NCI-H2171 (cell line): Measurements from ENCODE around the gene RABGAP1L.

Source experiments
- DNase-seq: peaks from one replicate; lab custom pipeline; 2025; lab: John Stamatoyannopoulos, UW

The RABGAP1L gene

DNA sequence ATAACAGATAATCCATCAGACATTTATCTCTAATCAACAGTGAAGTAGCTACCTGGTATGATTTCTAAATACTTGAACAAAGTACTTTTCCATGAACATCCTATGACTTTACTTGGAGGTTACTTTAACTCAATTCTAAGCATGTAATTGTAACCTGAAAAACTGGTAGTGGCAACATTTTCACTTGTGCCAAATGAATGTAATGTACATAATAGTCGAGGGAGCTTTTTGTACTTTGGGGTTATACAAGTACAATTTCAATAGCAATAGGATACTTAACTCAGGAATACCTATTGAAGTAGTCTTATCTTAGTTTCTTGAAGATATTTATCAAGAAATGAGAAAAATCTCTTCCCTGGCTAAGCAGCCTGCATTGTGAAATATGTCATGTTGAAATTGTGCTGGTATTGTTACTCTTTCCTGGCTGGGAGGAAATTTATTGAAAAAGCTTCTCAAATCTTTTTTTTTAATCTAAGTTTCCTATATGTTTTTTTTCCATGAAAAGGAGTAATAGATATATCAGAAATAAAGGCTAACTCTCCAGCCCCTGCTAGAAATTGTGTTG, 806.8 kb downstream of the RABGAP1L start:
- DNase-seq = no peak

DNA sequence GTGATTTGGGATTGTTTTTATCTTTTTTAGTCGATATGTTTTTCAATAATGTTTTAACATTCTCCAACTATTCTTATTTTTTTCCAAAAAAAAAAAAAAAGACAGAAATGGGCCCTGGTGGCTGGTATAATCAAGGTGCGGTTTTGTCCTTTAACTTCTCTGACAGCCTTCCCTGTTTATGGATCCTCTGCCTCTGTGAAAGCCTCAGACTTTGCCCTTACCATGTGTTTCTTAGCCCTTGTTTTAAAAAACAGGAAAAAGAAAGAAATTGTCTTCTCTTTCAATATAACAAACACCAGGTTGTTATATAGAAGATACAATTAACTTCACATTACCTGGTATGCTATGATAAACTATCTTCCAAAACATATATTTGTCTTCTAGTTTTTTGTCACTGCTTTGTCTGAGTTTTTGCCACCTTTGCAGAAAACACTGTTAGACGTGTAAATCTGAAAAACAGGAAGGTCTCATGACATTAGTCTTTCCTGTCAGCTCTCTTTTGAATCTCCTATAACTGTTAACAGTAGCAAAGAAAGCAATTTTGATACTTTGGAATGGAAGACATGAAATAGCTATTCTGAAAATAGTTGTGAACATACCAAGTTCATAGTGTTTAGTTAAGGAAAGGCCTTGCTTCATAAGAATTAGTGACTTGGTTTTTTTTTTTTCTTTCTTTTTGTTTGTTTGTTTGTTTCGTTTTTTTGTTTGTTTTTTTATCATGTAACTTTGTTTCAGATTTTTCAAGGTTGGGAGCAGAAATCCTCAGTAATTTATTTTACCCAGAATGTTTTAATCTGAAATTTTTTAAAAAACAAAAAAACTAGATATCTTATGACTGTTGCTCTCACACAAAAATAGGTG, 808.8 kb downstream of the RABGAP1L start:
- no peak for DNase-seq

DNA sequence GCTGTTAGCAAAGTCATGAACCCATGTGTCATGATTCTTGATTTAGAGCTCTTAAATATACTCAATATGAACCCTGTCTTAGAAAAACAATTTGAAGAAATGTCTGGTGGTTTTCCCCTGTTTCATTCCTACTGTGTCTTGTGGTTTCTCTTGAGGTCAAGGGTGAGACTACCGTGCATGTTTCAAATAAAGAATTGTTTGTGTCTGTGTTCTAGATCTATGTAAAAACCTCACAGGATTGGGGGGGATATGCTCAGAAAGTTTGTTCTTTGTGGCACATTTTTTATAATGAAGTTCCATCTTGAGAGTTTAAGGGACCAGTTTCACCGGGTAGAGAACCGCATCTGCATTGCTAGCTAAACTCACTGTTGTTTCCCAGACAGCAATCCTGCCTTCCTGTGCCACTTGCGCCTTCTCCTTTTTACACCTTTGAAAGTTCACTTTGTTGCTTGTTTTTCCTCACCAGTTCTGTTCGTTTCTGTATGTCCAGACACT, 809.5 kb downstream of the RABGAP1L start:
- DNase-seq = no peak

DNA sequence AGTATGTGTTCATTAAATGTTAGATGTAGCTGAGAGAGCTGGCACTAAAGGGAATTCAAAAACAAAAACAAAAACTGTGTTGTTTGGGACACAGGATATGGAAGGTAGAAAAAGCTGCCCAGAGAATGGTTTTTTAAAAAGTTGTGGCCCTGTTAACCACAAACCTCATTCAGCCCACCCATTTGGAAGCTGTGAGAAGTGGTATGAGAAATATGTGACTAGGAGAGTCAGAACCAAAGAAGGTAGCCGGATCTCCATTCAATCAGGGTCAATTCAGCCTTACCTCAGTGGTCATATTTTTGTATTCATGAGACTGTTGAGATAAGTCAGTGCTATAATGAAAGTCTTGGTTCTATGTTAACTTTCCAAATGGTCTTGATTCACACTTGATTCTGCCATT, 810.7 kb downstream of the RABGAP1L start:
- no peak for DNase-seq

DNA sequence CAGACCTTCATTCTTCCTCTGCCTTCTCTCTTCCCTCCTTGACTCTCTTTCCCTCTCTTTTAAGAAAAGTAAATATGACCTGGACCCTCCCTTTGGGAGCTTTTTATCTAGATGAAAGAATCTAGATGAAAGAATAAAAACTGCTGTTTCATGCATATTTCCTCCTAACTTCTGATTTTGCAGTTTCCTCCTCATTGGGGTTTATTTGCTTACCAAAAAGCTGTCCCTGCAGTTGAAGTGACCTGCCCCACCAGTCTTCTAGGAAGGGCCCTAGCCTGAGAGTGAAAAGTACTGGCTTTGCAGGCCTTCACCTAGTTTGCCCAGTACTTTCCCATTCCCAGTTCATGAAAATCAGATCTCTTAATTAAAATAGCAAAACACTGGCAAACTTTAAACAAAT, 812.1 kb downstream of the RABGAP1L start:
- DNase-seq = no peak

DNA sequence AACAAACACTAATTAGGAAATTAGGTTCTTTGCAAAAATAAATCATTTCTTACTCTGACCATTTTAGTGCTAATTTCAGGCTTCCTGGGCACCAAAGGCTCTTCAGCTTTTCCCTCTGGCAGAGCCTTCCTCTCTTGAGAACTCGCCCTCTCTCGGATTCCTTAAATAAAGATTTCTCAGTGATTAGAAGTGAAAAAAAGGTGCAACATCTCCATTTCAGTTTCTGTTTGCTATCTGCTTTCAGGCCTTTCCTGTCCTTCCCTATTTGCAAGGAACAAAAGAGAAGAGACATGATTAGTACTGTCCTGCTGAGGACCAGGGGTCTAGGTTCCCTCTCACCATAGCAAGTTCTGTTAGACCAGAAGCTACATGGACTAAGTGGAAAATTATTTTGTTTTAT, 812.6 kb downstream of the RABGAP1L start:
- DNase-seq = no peak

DNA sequence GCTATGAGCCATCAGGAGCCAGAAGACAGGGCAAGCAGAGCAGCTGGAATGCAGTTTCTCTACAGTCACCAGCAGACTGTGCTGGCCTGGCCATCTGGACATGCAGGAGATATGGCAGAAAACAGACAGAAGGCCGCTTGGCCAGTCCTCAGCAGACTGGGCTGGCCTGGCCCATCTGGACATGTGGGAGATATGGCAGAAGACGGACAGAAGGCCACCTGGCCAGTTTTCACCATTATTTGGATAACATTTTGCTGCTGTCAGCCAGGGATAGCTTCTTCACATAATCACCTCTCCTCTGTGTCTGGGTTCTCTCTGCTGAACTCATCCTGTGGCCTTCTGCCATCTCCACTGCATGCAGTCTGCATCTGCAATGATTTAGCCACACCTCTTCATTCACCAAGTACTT, 815.4 kb downstream of the RABGAP1L start:
- DNase-seq = no peak

DNA sequence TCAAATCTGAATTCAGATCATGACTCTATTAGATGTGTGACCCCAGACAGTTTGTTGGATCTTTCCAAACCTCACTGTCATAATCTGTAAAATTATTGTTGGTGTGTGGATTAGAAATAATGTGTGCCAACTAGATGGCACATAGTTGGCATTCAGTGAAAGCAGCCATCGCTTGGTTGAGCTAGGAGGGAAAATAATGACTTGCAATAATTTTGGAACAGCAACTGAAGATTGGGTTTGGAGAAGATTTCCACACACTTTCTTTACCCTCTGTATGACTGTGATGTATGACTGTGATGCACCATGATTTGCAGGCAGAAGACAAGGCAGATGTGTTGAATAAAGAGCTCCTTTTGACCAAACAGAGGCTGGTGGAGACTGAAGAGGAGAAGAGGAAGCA, 816.4 kb downstream of the RABGAP1L start:
- no peak for DNase-seq

DNA sequence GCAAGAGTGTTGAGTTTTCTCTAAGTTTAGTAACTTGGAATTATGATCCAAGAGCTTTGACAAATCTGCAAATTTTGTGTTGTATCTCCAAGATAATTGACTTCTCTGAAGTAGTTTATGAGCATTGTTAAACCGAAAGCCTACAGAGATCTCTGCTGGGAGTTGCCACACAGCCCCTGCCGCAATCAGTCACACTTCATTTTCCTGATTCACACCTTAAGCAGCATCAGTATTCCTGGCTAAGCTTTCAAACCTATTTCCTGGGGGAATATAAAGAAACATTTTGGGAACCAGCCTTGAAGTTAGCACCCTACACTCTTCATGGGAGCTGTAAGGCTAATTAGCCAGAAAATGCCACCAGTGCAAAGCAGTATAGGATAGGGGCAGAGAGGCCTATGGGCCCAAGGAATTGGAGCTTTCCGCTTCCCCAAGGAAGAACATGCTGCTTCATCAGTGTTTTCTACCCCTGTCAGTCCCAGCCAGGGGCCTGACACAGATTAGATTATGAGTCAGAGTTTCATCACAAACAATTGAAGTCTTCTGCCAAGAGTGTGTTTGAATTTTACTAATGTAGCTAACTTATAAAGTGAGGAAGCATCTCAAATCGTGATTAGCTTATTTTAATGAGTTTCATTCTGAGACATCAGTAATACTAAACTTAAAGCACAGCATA, 817.3 kb downstream of the RABGAP1L start:
- no peak for DNase-seq

DNA sequence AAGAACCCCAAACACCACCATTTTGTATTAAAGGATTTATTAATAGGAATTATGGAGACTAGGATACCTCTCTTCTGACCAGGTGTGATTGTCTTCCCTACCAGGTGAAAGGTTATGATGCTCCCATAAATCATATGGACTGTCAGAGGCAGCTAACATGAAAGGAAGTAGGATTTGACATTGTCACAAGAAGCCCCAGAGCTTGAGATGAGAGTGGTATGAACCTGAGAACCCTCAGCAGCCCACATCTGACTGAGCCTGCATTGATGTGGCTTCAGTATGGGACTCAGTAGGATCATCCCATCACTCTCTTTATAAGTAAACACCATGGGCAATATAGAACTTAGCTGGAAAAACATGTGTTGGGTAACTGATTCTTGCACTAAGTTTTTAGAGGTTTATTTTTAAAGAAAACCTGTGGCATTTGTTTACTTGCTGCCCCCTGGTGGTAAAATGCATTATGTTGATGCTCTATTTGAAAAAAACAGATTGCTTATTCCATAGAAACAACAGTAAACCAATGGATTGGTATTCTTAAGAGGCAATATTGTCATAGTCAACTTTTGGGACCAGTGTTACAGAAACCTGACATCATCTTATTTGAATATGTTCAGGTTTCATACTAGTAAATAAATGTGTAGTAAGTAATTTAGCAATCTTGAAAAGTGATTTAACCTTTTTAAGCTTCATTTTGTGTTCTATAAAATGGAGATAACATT, 823.8 kb downstream of the RABGAP1L start:
- peak; percentile 46 for DNase-seq

DNA sequence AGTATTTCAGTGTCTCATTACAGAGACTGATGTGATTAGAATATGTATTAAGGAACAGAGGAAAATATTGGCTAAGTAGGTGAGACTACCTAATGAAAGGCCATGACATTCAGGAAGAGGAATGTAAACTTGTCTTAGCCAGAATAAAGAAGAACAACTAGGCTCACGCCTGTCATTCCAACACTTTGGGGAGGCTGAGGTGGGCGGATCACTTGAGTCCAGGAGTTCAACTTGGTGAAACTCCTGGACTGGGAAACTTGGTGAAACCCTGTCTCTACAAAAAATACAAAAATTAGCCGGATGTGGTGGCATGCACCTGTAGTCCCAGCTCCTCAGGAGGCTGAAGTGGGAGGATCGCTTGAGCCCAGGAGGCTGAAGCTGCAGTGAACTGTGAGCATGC, 825.6 kb downstream of the RABGAP1L start:
- no peak for DNase-seq

DNA sequence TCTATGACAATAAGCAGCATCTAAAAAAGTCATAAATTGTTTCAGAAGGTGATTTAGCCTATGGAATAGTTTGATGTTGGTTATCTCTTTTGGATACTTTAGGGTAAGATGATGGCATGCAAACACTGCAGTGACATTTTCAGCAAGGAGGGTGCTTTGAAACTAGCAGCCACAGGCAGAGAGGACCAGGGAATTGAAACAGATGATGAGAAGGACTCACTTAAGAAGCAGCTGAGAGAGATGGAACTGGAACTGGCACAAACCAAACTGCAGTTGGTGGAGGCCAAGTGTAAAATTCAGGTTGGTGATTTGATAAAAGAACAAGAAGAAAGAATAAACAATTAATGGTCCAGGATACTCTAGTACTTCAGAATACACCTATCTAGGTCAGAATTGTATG, 829.2 kb downstream of the RABGAP1L start:
- no peak for DNase-seq

DNA sequence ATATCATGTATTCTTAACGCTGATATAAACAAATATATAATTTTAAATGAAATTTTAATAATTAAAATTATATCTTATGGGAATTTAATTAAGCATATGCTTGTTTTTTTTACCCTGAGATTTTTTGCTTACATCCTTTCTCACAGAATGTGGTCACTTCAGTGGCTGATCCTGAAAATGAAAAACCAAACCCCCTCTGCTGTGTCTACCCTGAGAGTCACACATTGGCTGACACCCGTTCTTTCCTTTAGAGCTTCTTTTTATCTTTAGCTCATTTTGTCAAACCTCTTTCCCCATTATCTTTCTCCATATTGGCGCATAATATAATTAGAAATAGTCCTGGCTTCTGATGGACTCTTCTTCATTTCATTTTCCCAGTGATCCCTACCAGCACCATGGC, 829.7 kb downstream of the RABGAP1L start:
- no peak for DNase-seq

DNA sequence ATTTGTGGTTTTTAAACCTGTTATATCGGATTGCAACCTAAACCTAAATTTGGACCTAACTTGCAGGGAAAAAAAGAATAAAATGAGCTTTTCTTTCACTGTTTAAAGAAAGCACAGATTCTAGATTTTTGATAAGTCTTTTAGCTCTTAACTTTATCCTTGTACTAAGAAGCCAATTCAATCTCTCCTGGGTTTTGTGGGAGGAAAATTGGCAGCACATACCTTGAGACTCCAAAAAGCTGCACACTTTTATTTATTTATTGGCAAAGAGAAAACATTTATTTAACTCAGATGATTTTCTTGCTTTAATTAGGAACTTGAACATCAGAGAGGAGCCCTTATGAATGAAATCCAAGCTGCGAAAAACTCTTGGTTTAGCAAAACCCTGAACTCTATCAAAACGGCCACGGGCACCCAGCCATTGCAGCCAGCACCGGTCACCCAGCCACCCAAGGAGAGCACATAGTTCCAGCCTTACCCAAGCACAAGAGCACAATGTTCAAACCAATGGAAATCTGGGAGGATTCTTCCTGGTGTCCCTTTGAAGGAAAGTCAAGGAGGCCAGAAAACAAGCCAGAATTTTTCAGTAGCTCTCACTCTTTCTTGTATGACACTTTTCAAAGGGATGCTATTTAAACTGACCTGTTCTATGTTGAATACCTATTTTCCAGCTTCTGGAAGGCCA, 830.4 kb downstream of the RABGAP1L start:
- no peak for DNase-seq

DNA sequence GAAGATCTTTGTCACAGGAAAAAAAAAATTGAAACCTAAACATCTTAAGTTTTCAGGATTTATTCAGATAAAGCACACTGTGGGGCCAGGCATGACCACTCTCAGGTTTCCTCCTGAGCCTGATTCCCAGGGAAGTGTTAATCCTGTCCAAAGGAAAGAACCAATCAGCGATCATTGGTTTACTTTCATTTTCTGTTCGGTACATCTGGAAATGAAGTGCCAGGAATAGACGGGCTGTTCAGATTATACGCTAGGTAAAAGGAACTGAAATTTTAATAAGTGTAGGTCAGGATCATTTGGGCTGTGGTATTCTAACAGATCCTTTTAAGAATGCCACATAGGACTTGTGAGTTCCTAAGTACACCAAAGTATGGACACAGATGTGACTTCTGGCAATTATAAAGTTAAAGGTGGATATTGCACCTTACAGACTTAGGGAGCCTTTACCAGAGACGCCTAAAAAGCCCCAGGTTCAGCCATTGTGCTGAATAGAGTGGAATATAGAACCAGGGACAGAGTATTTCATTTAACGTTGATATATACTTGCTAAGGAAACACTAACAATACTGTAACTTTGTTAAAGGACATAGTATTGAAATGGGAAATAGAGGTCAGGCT, 831.2 kb downstream of the RABGAP1L start:
- no peak for DNase-seq

DNA sequence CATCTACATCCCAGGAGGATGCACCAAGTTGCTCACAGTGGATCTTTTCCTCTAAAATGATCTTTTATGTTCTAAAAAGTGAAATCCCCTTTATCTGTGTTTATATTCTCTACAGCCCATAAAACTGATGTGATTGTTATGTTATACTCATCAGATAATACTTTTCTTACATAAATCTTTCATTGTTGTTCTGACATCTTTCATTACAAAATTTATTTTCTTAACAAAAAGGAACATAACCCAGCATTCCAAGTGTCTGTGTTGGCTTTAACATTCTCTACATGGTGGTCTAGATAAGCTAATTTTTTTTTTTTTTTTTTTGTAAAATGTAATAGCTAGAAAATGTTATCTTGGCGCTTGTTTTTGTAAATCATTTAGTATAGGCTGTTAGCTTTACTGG, 832.2 kb downstream of the RABGAP1L start:
- no peak for DNase-seq

DNA sequence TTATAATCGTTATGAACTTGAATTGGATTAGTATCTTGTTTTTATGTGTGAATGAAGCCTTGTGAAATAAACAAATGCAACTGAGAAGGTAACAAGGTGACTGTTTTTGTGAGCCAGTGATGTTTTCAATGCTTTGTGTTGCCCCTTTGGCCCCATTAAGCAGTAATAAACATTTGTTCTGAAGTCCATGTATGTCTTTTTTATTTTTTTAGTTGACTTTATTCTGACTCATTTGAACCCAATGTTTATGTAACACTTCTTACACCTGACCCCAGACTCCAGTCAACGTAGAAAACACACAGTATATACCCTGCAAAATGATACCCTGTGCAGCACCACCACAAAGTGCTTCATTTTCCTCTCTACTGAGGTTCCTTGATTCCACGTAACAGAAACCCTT, 835.8 kb downstream of the RABGAP1L start:
- DNase-seq = no peak

DNA sequence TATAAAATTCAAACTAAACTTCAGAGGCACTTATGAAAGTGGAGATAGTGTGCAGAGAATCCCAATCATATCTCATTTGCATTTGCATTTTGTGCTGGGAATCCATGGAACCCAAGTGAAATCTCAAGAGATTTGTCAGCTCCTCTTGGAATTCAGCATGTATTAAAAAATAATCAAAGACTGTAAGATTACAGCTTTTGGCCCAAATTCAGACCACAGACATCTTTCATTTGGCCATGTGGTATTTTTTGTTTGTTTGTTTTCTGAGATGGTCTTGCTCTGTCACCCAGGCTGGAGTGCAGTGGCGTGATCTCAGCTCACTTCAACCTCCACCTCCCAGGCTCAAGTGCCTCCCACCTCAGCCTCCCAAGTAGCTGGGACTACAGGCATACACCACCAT, 836.6 kb downstream of the RABGAP1L start:
- no peak for DNase-seq

DNA sequence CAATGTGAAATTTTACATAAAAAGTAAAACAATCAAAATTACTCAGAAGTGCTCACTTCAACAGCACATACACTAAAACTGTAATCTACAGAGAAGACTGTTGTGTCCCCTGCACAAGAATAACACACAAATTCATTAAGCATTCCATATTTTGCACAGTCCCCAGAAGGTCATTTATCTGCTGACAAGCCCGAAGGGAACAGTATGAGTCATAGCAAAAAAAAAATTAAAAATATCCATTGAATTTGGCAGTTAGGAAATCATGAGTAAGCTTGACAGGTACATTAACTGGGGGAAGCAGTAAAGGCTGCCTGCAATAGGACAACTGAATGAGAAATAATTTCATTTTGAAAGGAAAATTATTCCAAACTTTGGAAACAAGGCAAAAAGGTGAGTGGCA, 837.2 kb downstream of the RABGAP1L start:
- no peak for DNase-seq

DNA sequence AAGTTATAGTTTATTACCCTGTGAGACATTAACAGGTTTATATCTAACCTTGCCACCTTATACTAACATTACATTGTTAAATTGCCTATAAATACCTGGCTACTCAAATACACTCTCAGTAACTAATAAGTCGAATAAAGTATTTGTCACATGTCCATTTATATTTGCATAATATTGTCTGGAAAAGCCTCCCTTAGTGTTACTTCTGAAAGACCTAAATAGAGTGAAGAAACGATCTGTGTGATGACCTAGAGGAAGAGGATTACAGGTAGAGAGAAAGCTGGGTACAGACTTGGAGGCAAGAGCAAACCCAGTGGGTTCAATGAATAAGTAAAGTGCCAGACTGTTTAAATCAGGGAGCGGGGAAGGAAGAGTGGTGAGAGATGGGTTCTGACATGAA, 837.7 kb downstream of the RABGAP1L start:
- DNase-seq = no peak

DNA sequence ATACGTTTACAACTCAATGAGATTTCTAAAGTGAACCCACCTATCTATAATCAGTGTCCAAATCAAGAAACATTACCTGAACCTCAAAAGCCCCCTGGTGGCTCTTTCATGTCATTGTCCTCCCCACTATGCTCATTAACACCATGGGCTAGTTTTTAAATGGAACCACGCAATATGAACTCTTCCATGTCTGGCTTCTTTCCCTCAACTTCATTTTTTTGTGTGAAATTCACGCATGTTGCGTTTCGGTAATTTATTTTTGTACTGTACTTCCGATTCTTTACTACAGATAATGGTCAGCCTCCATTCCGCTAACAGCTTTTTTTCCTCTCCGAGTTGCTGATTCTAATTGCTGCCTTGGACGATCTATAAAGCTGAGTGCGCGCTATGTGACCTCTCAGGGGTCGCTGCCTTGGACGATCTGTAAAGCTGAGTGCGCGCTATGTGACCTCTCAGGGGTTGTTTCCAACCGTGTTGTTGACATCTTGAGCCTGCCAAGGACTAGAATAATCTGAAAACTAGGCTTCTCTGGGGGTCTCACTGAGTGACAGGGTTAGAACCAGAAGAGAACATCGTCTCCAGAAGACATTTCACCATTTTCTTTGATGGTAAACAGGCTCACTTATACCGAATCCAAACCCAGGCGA, 839.4 kb downstream of the RABGAP1L start:
- peak; percentile 55 for DNase-seq
